ENCODE results near the gene SERPINB1. TPM values are rescaled to one million over a fixed set of nuclear protein-coding genes. Genes with fewer than 3 reads are reported as not detected.

SERPINB1 gene
- total and polyA plus RNA-seq, 4 donors, result 58.0 to 242 (median 95.7) TPM

GRCh38 chr6:2810092-2810671 is 31.5 kb downstream of the SERPINB1 start:
- Histone ChIP-seq H3K4me1 (ENCODE audit: control insufficient read depth in 5 of 5, insufficient read depth in 5 of 5, low read length in 5 of 5) (peaks cover 0 to 17% (median 0%) of the 10 kb centered on the region in 5 donors), H3K27me3 (ENCODE audit: control insufficient read depth in 3 of 3, insufficient read depth in 3 of 3, low read length in 2 of 3) (no peaks in the 10 kb centered on the region), H3K9me3 (ENCODE audit: control insufficient read depth in 4 of 4, insufficient read depth in 3 of 4, low read length in 3 of 4) (no peaks in the 10 kb centered on the region), H3K9ac (ENCODE audit: insufficient read depth in 1 of 2, low read length in 2 of 2) (no peak overlapping the region), H3K4me3 (no peak overlapping the region), H3K27ac (ENCODE audit: low read depth in 1 of 2, low read length in 1 of 2) (peak overlapping the region in 1 of 2 donors; percentile 51), H3K36me3 (ENCODE audit: control insufficient read depth in 4 of 4, insufficient read depth in 4 of 4, low read length in 4 of 4) (no peaks in the 10 kb centered on the region)
- TF ChIP-seq CTCF (IDR thresholded peaks at IDR 0.05; ENCODE audit: control extremely low read depth, extremely low read depth), result no peak
- WGBS, 2 donors, result 54 to 57% methylated on average over 9 of the region's 9 CpGs
- DNase-seq, result no peak
- peak; percentile 90 for ATAC-seq (ENCODE audit: insufficient read depth, low FRiP score)

- no peaks in the 10 kb centered on the region for H3K36me3 ChIP-seq (ENCODE audit: control insufficient read depth in 4 of 4, insufficient read depth in 4 of 4, low read length in 4 of 4)
- 59 to 84% methylated on average over 2 of the region's 2 CpGs for WGBS, 2 donors
- no peaks in the 10 kb centered on the region for H3K9me3 ChIP-seq (ENCODE audit: control insufficient read depth in 4 of 4, insufficient read depth in 3 of 4, low read length in 3 of 4)
- peaks cover 0 to 26% (median 0%) of the 10 kb centered on the region in 5 donors for H3K4me1 ChIP-seq (ENCODE audit: control insufficient read depth in 5 of 5, insufficient read depth in 5 of 5, low read length in 5 of 5)
- no peaks in the 10 kb centered on the region for H3K27me3 ChIP-seq (ENCODE audit: control insufficient read depth in 3 of 3, insufficient read depth in 3 of 3, low read length in 2 of 3)
- TF ChIP-seq CTCF (IDR thresholded peaks at IDR 0.05; ENCODE audit: control extremely low read depth, extremely low read depth), result no peak
- DNase-seq (no peak), ATAC-seq (ENCODE audit: insufficient read depth, low FRiP score) (no peak)
- no peak overlapping the region for H3K4me3 ChIP-seq
- H3K9ac ChIP-seq (ENCODE audit: insufficient read depth in 1 of 2, low read length in 2 of 2), result no peak overlapping the region
- no peak overlapping the region for H3K27ac ChIP-seq (ENCODE audit: low read depth in 1 of 2, low read length in 1 of 2)
Observed at GRCh38 chr6:2809015-2809414, 32.6 kb downstream of the SERPINB1 start.

GRCh38 chr6:2807342-2808090 is 34.1 kb downstream of the SERPINB1 start:
- H3K27ac ChIP-seq (ENCODE audit: low read depth in 1 of 2, low read length in 1 of 2), result peak overlapping the region in 1 of 2 donors; percentile 61
- no peak for ATAC-seq (ENCODE audit: insufficient read depth, low FRiP score)
- 49 to 67% methylated on average over 9 of the region's 9 CpGs for WGBS, 2 donors

More at GRCh38 chr6:2807342-2808090, 34.1 kb downstream of the SERPINB1 start:
- H3K4me3 ChIP-seq, result no peak overlapping the region
- no peaks in the 10 kb centered on the region for H3K36me3 ChIP-seq (ENCODE audit: control insufficient read depth in 4 of 4, insufficient read depth in 4 of 4, low read length in 4 of 4)
- no peaks in the 10 kb centered on the region for H3K9me3 ChIP-seq (ENCODE audit: control insufficient read depth in 4 of 4, insufficient read depth in 3 of 4, low read length in 3 of 4)
- no peak for TF ChIP-seq CTCF (IDR thresholded peaks at IDR 0.05; ENCODE audit: control extremely low read depth, extremely low read depth)
- H3K9ac ChIP-seq (ENCODE audit: insufficient read depth in 1 of 2, low read length in 2 of 2), result no peak overlapping the region
- H3K4me1 ChIP-seq (ENCODE audit: control insufficient read depth in 5 of 5, insufficient read depth in 5 of 5, low read length in 5 of 5), result peaks cover 0 to 29% (median 0%) of the 10 kb centered on the region in 5 donors
- peak in 1 of 3 donors; percentile 34 for DNase-seq
- no peaks in the 10 kb centered on the region for H3K27me3 ChIP-seq (ENCODE audit: control insufficient read depth in 3 of 3, insufficient read depth in 3 of 3, low read length in 2 of 3)

All from lung (tissue), 12 donors.